ENCODE data around the gene CCN6.
"Not testable (repeated sequence)": the region's sequence is repeated elsewhere in the genome, so short reads cannot be mapped to it uniquely, and the experiment has no call there.

The CCN6 gene

GRCh38 chr6:112044856-112045255, 9.0 kb upstream of the CCN6 start:
- H3K27ac ChIP-seq = no peak overlapping the region

DNA sequence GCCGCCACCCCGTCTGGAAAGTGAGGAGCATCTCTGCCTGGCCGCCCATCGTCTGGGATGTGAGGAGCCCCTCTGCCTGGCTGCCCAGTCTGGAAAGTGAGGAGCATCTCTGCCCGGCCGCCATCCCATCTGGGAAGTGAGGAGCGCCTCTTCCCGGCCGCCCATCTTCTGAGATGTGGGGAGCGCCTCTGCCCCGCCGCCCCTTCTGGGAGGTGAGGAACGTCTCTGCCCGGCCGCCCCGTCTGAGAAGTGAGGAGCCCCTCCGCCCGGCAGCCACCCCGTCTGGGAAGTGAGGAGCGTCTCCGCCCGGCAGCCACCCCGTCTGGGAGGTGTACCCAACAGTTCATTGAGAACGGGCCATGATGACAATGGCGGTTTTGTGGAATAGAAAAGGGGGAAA, 6.4 kb upstream of the CCN6 start:
- H3K27ac ChIP-seq = not testable (repeated sequence)

More at GRCh38 chr6:112044856-112045255, 9.0 kb upstream of the CCN6 start:
- no peak for TF ChIP-seq ZFX (IDR thresholded peaks at IDR 0.05)

DNA sequence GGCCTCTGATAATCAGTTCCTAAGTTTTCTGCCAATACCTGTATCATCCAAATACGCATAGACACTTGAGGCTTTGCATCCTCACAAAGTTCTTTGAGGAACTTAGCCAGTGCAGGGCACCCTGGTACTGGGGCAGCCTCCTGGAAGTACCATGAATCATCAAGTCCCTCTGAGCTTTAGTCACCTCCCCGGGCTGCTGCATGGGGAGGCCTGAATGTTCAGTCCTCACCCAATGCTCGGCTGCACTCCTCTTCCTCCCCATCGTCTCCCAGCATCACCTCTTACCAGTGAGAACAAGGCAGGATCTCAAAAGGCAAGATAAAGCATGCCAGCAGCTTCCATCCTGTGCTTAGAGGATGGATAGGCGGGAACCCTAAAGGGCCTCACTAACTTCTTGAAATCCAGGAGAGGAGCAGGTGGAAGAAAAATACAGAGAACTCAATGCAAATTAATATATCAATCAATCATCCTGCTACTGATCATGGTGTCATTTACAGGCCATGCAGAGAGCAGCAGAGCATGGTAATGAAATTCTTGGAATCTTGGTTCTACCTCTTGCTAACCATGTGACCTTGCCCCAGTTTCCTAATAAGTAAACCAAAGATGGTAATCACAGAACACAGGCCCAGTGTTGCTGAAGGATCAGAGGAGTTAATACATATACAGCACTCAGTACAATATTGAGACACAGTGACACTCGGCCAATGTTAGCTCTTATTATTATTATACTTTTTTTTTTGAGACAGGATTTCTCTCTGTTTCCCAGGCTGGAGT, 4.7 kb upstream of the CCN6 start:
- H3K27ac ChIP-seq = no peak overlapping the region
- TF ChIP-seq, protein P1, sequence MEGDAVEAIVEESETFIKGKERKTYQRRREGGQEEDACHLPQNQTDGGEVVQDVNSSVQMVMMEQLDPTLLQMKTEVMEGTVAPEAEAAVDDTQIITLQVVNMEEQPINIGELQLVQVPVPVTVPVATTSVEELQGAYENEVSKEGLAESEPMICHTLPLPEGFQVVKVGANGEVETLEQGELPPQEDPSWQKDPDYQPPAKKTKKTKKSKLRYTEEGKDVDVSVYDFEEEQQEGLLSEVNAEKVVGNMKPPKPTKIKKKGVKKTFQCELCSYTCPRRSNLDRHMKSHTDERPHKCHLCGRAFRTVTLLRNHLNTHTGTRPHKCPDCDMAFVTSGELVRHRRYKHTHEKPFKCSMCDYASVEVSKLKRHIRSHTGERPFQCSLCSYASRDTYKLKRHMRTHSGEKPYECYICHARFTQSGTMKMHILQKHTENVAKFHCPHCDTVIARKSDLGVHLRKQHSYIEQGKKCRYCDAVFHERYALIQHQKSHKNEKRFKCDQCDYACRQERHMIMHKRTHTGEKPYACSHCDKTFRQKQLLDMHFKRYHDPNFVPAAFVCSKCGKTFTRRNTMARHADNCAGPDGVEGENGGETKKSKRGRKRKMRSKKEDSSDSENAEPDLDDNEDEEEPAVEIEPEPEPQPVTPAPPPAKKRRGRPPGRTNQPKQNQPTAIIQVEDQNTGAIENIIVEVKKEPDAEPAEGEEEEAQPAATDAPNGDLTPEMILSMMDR (conservative IDR thresholded peaks at IDR 0.05) = no peak
- no peak for TF ChIP-seq ZFX (IDR thresholded peaks at IDR 0.05)

DNA sequence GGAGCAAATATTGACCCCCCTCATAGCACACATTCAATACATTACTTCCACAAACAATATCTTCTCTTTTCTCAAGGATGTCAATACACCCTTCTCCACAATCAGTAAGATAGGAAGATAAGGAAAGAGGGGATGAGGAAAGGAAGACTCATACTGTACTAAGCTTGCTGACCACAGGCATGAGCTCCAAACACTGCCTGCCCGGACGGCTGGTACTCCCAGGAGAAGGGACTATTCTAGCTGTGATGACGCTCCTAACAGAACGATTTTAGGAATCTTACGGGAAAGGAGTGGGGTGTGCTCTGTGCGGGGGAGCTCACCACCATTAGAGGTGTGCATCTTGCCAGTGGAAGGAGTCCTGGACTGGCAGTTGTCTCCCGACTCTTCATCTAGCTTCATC, 3.9 kb upstream of the CCN6 start:
- TF ChIP-seq, protein P1 (conservative IDR thresholded peaks at IDR 0.05) = no peak
- no peak for TF ChIP-seq ZFX (IDR thresholded peaks at IDR 0.05)
- no peak overlapping the region for H3K27ac ChIP-seq

DNA sequence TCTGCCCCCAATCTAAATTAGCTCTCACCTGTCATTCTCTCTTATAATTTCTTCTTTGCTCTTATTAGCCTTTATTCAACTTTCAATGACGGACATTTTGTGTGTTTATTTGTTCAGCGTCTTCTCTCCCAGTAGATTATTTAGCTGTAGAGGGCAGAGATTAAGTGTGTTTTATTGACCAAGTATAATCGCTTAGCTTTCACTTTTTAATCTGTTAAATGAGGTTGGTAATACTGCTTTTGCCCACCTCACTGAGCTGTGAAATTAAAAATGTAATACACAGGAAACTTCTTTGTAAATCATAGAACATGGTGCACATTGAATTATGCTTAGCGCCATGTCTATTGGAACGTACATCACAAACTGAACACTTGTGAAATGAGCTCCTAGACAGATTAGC, 3.5 kb upstream of the CCN6 start:
- no peak overlapping the region for H3K27ac ChIP-seq
- no peak for TF ChIP-seq ZFX (IDR thresholded peaks at IDR 0.05)
- TF ChIP-seq, protein P1 (conservative IDR thresholded peaks at IDR 0.05) = no peak

DNA sequence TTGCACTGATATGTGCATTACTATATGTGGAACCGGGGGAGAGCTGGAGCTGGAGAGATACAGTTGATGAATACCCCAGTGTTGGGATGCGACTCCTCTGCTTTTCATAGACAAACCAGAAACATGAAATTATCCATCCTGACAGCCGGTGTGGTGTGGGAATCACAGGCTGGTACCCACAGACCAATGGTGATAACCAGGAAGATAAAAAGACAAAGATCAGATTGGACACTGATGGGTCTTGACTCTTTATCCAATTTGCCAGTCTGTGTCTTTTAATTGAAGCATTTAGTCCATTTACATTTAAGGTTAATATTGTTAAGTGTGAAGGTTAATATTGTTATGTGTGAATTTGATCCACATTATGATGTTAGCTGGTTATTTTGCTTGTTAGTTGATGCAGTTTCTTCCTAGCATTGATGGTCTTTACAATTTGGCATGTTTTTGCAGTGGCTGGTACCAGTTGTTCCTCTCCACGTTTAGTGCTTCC, 2.6 kb upstream of the CCN6 start:
- H3K27ac ChIP-seq = not testable (repeated sequence)

GRCh38 chr6:112054555-112055190, 769 bp downstream of the CCN6 start:
- TF ChIP-seq ZFX (IDR thresholded peaks at IDR 0.05) = no peak
- TF ChIP-seq, protein P1 (conservative IDR thresholded peaks at IDR 0.05) = no peak
- no peak overlapping the region for H3K27ac ChIP-seq

DNA sequence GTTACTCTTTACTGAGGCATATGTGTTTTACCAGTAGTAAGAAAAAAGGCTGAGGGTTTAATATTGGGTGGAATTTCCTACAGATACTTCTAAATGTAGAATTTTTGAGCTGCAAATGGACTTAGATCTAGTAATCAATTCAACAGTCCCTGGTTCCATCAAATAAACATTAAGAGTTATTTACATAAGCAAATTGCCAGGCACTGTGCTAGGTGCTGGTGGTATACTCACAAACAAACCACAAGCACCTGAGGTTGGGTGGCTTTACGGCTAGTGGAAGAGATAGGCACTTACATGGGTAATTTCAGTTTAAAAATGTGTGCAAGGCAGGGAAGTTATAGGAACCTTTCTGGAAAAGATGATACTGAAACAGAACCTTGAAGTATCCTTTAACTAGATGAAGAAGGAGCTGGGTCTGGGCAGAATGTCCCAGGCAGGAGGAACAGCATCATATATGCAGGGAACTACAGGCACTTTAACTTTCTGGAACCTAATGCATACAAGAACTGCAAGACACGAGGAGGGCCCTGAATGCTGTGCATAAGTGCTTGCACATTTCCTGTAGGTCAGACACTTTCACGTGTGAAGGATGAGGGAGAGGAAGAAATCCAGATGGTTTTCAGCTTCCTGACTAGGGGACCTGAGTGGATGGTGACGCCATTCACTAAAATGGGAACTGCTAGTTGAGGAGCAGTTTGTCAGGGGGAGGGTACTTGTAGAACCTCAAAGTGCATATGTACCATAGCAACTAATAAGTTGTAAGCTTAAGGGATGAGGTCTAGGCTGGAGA, 4.5 kb downstream of the CCN6 start:
- no peak overlapping the region for H3K27ac ChIP-seq
- TF ChIP-seq, protein P1 (conservative IDR thresholded peaks at IDR 0.05) = no peak
- TF ChIP-seq ZFX (IDR thresholded peaks at IDR 0.05) = no peak
